GM13976 (cell line): ENCODE results near the gene EPN2.

Experiments
- DNase-seq: peaks from one replicate; pipeline ENCODE4 v3.0.0; 2012; ENCODE audit warnings: low spot score
- in situ Hi-C: fragments of 300-500 bp; cut with MboI; formaldehyde crosslinking; loops from one replicate; pipeline ENCODE4 v1.12.0; 2022; ENCODE audit warnings: low sequenced_read_pairs, mixed read lengths, inconsistent platforms; ENCODE audit not compliant: unreplicated experiment
- TF ChIP-seq, protein P1 (sequence below): IDR thresholded peaks from 2 replicates; pipeline ENCODE4 v1.5.1; 2012; ENCODE audit warnings: borderline replicate concordance, mild to moderate bottlenecking; ENCODE audit not compliant: insufficient read depth; ENCODE audit errors: extremely low read depth, missing control alignments, control extremely low read depth

The EPN2 gene

DNA sequence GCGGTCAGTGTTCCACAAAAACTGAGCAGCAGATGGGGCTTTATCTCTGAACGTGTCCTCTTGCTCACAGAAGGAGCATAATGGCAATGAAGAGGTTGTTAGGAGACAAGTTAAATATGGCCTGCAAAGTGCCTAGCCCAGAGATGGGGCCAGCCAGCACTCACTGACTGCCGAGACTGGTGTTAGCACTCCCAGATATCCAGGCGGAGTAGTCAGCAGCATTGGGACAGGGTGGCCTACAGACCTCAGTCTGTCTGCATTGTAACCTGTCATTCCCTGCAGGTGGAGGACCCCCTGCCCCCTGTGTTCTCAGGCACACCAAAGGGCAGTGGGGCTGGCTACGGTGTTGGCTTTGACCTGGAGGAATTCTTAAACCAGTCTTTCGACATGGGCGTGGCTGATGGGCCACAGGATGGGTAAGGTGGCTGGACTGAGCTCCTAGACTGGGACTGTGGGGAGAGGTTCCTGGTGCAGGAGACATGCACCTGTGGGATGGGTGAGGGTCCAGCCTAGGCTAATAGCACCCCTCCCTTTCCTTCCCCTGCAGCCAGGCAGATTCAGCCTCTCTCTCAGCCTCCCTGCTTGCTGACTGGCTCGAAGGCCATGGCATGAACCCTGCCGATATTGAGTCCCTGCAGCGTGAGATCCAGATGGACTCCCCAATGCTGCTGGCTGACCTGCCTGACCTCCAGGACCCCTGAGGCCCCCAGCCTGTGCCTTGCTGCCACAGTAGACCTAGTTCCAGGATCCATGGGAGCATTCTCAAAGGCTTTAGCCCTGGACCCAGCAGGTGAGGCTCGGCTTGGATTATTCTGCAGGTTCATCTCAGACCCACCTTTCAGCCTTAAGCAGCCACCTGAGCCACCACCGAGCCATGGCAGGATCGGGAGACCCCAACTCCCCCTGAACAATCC, 145.6 kb downstream of the EPN2 start:
- TF ChIP-seq, protein P1, sequence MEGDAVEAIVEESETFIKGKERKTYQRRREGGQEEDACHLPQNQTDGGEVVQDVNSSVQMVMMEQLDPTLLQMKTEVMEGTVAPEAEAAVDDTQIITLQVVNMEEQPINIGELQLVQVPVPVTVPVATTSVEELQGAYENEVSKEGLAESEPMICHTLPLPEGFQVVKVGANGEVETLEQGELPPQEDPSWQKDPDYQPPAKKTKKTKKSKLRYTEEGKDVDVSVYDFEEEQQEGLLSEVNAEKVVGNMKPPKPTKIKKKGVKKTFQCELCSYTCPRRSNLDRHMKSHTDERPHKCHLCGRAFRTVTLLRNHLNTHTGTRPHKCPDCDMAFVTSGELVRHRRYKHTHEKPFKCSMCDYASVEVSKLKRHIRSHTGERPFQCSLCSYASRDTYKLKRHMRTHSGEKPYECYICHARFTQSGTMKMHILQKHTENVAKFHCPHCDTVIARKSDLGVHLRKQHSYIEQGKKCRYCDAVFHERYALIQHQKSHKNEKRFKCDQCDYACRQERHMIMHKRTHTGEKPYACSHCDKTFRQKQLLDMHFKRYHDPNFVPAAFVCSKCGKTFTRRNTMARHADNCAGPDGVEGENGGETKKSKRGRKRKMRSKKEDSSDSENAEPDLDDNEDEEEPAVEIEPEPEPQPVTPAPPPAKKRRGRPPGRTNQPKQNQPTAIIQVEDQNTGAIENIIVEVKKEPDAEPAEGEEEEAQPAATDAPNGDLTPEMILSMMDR: no peak
- DNase-seq: no peak
- in situ Hi-C loops: no loop called here

DNA sequence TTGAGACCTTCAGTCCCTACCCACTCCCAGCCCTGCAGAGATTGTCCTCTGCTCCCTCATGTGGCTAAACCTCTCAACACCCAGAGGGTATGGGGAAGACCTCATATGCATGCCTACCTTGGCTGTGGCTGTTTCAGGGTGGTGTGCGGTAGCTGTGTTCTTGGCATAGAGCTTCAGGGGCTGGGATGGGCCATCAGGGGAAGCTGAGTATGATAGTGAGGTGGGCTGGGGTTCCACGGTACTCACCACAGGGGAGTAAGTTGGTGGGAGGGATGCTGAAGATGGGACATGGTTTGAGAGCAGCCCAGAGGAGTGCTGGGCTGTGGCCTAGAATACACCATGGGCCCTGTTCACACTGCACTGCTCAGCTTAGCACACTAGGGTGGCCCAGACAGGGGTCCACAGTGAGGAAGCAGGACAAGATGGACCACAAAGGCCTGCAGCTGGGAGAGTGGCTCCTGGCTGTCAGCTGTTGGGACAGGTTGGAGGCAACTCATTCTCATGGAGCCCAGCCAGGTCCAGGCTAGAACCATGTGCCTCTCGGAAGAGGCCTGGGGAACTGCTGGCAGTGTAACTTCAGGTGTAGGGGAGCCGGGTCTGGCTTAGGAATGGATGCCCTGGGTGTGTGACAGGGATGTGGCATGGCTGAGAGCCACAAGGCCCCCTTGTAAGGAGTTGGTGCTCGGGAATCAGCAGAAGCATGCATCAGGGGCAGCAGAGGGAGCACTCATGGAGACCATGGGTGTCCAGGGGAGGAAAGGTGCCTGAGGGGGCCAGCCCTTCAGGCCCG, 146.7 kb downstream of the EPN2 start:
- in situ Hi-C loops: no loop called here
- no peak for DNase-seq
- TF ChIP-seq, protein P1: no peak

DNA sequence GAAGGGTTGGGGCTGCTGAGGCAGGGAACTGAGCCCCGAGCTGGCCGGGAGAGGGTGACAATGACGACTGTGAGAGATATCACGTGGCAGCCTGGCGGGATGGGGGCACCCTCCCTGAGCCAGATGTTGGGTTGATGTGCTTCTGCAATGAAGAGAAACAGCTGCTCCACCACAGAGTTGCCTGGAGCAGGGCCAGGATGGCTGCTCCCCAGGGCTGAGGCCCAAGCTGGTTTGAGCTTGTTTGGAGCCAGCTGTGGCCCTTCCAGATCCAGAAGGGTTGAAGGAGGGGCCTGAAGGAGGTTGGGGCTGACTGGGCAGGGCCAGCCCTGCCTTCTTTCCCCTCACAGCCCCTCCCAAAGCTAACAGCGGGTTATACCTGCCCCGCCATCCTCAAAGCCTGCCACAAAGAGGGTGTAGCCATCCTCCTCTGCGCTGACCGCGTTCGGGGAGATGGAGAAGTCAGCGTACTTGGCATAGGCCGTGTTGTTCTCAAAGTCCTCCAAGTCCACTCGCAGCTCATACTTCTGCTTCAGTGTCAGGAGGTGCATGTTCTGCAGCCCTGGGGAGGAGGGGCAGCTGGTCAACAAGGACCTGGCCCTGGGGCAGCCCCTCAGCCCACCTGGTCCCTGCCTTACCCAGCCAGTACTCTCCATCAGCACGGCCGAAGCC, 147.7 kb downstream of the EPN2 start:
- TF ChIP-seq, protein P1: no peak
- in situ Hi-C loops: no loop called here
- DNase-seq: no peak

DNA sequence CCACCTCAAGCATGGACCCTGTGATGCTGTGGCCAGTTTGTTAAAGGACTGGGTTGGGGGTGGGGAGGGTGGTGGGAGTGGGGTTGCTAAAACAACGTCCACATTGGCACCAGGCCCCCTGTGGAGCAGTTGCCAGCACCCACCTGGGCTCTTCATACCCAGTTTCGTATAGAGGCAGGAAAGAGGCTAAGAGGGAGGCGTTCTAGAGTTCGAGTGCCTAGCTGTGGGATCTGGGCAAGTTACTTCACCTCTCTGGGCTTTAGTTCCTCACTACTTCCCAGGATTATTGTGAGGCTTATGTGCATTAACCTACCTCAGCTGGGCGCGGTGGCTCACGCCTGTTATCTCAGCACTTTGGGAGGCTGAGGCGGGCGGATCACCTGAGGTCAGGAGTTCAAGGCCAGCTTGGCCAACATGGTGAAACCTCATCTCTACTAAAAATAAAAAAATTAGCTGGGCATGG, 148.4 kb downstream of the EPN2 start:
- in situ Hi-C loops: no loop called here
- DNase-seq: no peak
- TF ChIP-seq, protein P1: no peak
